Ascending aorta (tissue), 2 donors: ENCODE results near the gene BCR. TPM values are rescaled to one million over a fixed set of nuclear protein-coding genes. Genes with fewer than 3 reads are reported as not detected.

Source experiments
- DNase-seq, 2 donors: peaks; one replicate each; pipeline ENCODE4 v3.0.0-alpha.2; 2019; ENCODE audit warnings: low spot score in 2 of 2
- H3K27ac ChIP-seq, 2 donors: fragments of 200-600 bp; sonication (generic); one replicate each; pipeline ENCODE4 v1.5.1; 2016 to 2017; ENCODE audit warnings: mild to moderate bottlenecking in 1 of 2
- H3K27me3 ChIP-seq: fragments of 200-600 bp; sonication (generic); one replicate; pipeline ENCODE4 v1.5.1; 2017
- H3K36me3 ChIP-seq, 2 donors: fragments of 200-600 bp; sonication (generic); one replicate each; pipeline ENCODE4 v1.5.1; 2016
- H3K4me1 ChIP-seq, 2 donors: fragments of 200-600 bp; sonication (generic); one replicate each; pipeline ENCODE4 v1.5.1; 2016 to 2017; ENCODE audit warnings: mild to moderate bottlenecking in 1 of 2
- H3K4me3 ChIP-seq, 2 donors: fragments of 200-600 bp; sonication (generic); one replicate each; pipeline ENCODE4 v1.5.1; 2016 to 2017; ENCODE audit warnings: mild to moderate bottlenecking in 1 of 2
- H3K9me3 ChIP-seq, 2 donors: fragments of 200-600 bp; sonication (generic); one replicate each; pipeline ENCODE4 v1.5.1; 2016
- CTCF ChIP-seq, 3 experiments: fragments of 200-600 bp in 2 of 3; fragments of 450-650 bp in 1 of 3; sonication (generic) in 2 of 3; IDR thresholded peaks; one replicate each; pipeline ENCODE4 v1.5.1; 2016 to 2019; ENCODE audit warnings: antibody characterized with exemption in 3 of 3, mild to moderate bottlenecking in 1 of 3, moderate library complexity in 1 of 3
- intact Hi-C: fragments of 100-400 bp; cut with DNase I; formaldehyde crosslinking; loops from one replicate; pipeline ENCODE4 v1.15.1; 2023
- total RNA-seq: library from RNA; depleted of rRNA; stranded (reverse); fragments of >200 nt; gene quantifications from one replicate; pipeline ENCODE4 v1.1.0, GENCODE V29; 2016

Gene BCR
- total RNA-seq, 1 donor from 2014 or later, result 216 TPM

GRCh38 chr22:23294221-23294620, 113.9 kb downstream of the BCR start:
- Histone ChIP-seq H3K27ac (no peak overlapping the region), H3K4me1 (peaks cover 0 to 6% of the 10 kb centered on the region in 2 donors), H3K9me3 (no peaks in the 10 kb centered on the region), H3K27me3 (no peaks in the 10 kb centered on the region), H3K4me3 (no peak overlapping the region), H3K36me3 (peaks cover 79 to 86% of the 10 kb centered on the region in 2 donors)
- DNase-seq, result no peak
- intact Hi-C loops, result no loop called here
- TF ChIP-seq CTCF (IDR thresholded peaks at IDR 0.05), result no peak

GRCh38 chr22:23300476-23300875, 120.2 kb downstream of the BCR start:
- Histone ChIP-seq H3K27ac (no peak overlapping the region), H3K27me3 (no peaks in the 10 kb centered on the region), H3K9me3 (no peaks in the 10 kb centered on the region), H3K4me3 (no peak overlapping the region), H3K4me1 (peaks cover 3 to 13% of the 10 kb centered on the region in 2 donors), H3K36me3 (peaks cover 34 to 68% of the 10 kb centered on the region in 2 donors)
- no peak for DNase-seq
- TF ChIP-seq CTCF (IDR thresholded peaks at IDR 0.05), result no peak
- intact Hi-C loops, result no loop called here

- H3K9me3 ChIP-seq, result no peaks in the 10 kb centered on the region
- H3K4me3 ChIP-seq, result no peak overlapping the region
- H3K36me3 ChIP-seq, result peaks cover 30 to 61% of the 10 kb centered on the region in 2 donors
- no peak for TF ChIP-seq CTCF (IDR thresholded peaks at IDR 0.05)
- peak overlapping the region in 1 of 2 donors; percentile 14 for H3K27ac ChIP-seq
- peak in 1 of 2 donors; percentile 60 for DNase-seq
- H3K27me3 ChIP-seq, result no peaks in the 10 kb centered on the region
- peaks cover 13 to 21% of the 10 kb centered on the region in 2 donors for H3K4me1 ChIP-seq
- intact Hi-C loops, result no loop called here
These were observed 121.3 kb downstream of the BCR start for GRCh38 chr22:23301591-23301990.

- Histone ChIP-seq H3K27ac (peak overlapping the region in 1 of 2 donors; percentile 14), H3K4me3 (no peak overlapping the region), H3K36me3 (peaks cover 23 to 53% of the 10 kb centered on the region in 2 donors)
These were observed 122.1 kb downstream of the BCR start for GRCh38 chr22:23302171-23303002.

DNA sequence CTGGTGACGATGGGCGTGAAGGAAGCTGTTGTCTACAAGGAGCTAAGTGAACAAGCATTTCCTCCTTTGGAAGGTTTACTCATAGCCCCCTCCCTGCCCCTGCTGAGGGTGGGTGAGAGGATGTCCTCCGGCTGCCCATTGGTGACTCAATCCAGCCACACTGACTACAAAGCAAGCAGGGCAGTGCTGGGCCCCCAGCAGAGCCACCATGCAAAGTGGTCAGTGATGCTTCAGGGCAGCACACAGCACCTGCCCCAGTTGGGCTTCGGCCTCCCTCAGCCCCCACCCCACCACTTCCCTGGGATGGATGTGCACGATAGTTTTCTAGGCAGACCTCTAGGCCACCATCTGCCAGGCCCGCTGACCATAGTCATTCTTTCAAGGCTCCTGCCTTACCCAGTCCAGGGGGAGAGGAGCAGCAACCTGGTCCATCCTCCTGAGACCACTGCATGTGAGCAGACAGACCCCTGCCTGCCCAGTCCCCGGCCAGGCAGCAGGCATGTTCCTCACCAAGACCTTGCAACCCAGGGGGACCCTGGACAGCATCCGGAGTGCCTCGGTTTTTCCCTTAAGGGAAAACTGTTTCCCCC, 125.1 kb downstream of the BCR start:
- Histone ChIP-seq H3K27ac (peak overlapping the region; percentile 89 to 90), H3K4me3 (peak overlapping the region in 1 of 2 donors; percentile 15), H3K4me1 (peaks cover 13 to 26% of the 10 kb centered on the region in 2 donors), H3K27me3 (no peaks in the 10 kb centered on the region), H3K36me3 (peaks cover 9 to 37% of the 10 kb centered on the region in 2 donors), H3K9me3 (no peaks in the 10 kb centered on the region)
- no peak for TF ChIP-seq CTCF (IDR thresholded peaks at IDR 0.05)
- intact Hi-C loops, result no loop called here
- peak in 1 of 2 donors; percentile 82 for DNase-seq

More at GRCh38 chr22:23302171-23303002, 122.1 kb downstream of the BCR start:
- no peak for TF ChIP-seq CTCF (IDR thresholded peaks at IDR 0.05)
- H3K9me3 ChIP-seq, result no peaks in the 10 kb centered on the region
- peak in 1 of 2 donors; percentile 62 for DNase-seq
- intact Hi-C loops, result no loop called here
- peaks cover 13 to 26% of the 10 kb centered on the region in 2 donors for H3K4me1 ChIP-seq
- H3K27me3 ChIP-seq, result no peaks in the 10 kb centered on the region
